Testis (tissue), 3 donors: ENCODE measurements around the gene PROM2. TPM values are rescaled to one million over a fixed set of nuclear protein-coding genes. Genes with fewer than 3 reads are reported as not detected.

Source experiments
- DNase-seq: peaks from one replicate; pipeline ENCODE4 v3.0.0-alpha.2; 2019
- H3K27ac ChIP-seq, 2 donors: fragments of 200-600 bp; sonication (generic); one replicate each; pipeline ENCODE4 v1.5.1; 2019
- H3K27me3 ChIP-seq: fragments of 200-600 bp; sonication (generic); one replicate; pipeline ENCODE4 v1.5.1; 2019
- H3K36me3 ChIP-seq: fragments of 200-600 bp; sonication (generic); one replicate; pipeline ENCODE4 v1.5.1; 2017; ENCODE audit warnings: low read depth; ENCODE audit errors: missing control alignments
- H3K4me1 ChIP-seq: fragments of 200-600 bp; sonication (generic); one replicate; pipeline ENCODE4 v1.5.1; 2019
- H3K4me3 ChIP-seq, 2 donors: fragments of 200-600 bp; sonication (generic); one replicate each; pipeline ENCODE4 v1.5.1; 2017 to 2019
- H3K9me3 ChIP-seq: fragments of 200-600 bp; sonication (generic); one replicate; pipeline ENCODE4 v1.5.1; 2017
- CTCF ChIP-seq, 3 experiments: fragments of 450-650 bp in 2 of 3; fragments of 200-600 bp in 1 of 3; sonication (generic) in 1 of 3; IDR thresholded peaks; one replicate each; pipeline ENCODE4 v1.5.1; 2016 to 2019; ENCODE audit warnings: antibody characterized with exemption in 3 of 3, mild to moderate bottlenecking in 2 of 3, moderate library complexity in 1 of 3
- POLR2A ChIP-seq: fragments of 450-650 bp; IDR thresholded peaks from one replicate; pipeline ENCODE4 v1.6.1; 2017; ENCODE audit warnings: antibody characterized with exemption, mild to moderate bottlenecking, moderate library complexity
- whole genome bisulfite sequencing, 2 donors: methylation state at CpG; one replicate each; pipeline ENCODE4 v1.1.5; 2018; 5-methylcytosine and 5-hydroxymethylcytosine counted together
- intact Hi-C: fragments of 100-400 bp; cut with DNase I; formaldehyde crosslinking; loops from one replicate; pipeline ENCODE4 v1.15.1; 2023; ENCODE audit warnings: low total_unique reads
- polyA plus RNA-seq: library from polyadenylated mRNA; stranded (reverse); fragments of 350-450 nt; fragmentation: Illumina TruSeq; extraction: RNeasy Lipid Tissue Mini Kit (QIAGEN cat#74804); gene quantifications from one replicate; pipeline ENCODE4 v1.2.3, GENCODE V29; 2014; ENCODE audit warnings: low read depth, low replicate concordance; ENCODE audit not compliant: insufficient read depth
- total RNA-seq, 2 donors: library from RNA; depleted of rRNA; stranded (reverse); fragments of >200 nt; gene quantifications; one replicate each; pipeline ENCODE4 v1.2.3, GENCODE V29; 2016

PROM2 gene
- total and polyA plus RNA-seq, 3 donors from 2014 or later: 1.3 to 2.4 (median 2.1) TPM

DNA sequence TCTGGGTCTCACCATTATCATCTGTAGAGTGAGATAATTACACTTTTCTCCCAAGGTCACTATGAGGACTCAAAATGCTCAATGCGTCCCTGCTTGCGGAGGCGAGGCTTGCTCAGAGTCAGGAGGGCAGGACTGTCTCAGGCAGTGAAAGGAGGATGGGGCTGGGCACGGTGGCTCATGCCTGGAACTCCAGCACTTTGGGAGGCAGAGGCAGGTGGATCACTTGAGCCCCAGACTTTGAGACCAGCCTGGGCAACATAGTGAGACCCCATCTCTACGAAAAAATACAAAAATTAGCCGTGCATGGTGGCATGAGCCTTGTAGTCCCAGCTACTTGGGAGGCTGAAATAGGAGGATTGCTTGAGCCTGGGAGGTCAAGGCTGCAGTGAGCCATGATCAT lies 21.1 kb downstream of the PROM2 start:
- 20 to 60% methylated on average over 1 to 6 of the region's 6 CpGs for WGBS, 2 donors
- TF ChIP-seq CTCF (IDR thresholded peaks at IDR 0.05) (no peak), POLR2A (no peak)
- no peak overlapping the region for H3K27ac ChIP-seq
- H3K4me1 ChIP-seq: no peaks in the 10 kb centered on the region
- no peaks in the 10 kb centered on the region for H3K27me3 ChIP-seq
- no peaks in the 10 kb centered on the region for H3K36me3 ChIP-seq
- intact Hi-C loops: no loop called here
- no peaks in the 10 kb centered on the region for H3K9me3 ChIP-seq
- H3K4me3 ChIP-seq: no peak overlapping the region
- peak; percentile 16 for DNase-seq

GRCh38 chr2:95296011-95296410 lies 21.8 kb downstream of the PROM2 start:
- Histone ChIP-seq H3K27me3 (no peaks in the 10 kb centered on the region), H3K27ac (no peak overlapping the region), H3K36me3 (no peaks in the 10 kb centered on the region), H3K4me1 (no peaks in the 10 kb centered on the region), H3K4me3 (no peak overlapping the region), H3K9me3 (no peaks in the 10 kb centered on the region)
- TF ChIP-seq POLR2A (no peak), CTCF (IDR thresholded peaks at IDR 0.05) (no peak)
- intact Hi-C loops: no loop called here
- WGBS, 2 donors: 85 to 89% methylated on average over 4 to 5 of the region's 5 CpGs
- no peak for DNase-seq

GRCh38 chr2:95296880-95297487 lies 22.7 kb downstream of the PROM2 start, which contains the start of gene KCNIP3:
Gene KCNIP3, plus strand, starts transcription at chr2:95297347. Its CDS starts 92 bp downstream, at chr2:95297439.
- Histone ChIP-seq H3K4me3 (no peak within 1 kb of the TSS), H3K9me3 (no peaks in the 10 kb centered on the region), H3K27ac (no peak within 1 kb of the TSS), H3K36me3 (no peaks in the 10 kb centered on the region), H3K27me3 (no peaks in the 10 kb centered on the region), H3K4me1 (no peaks in the 10 kb centered on the region)
- TF ChIP-seq POLR2A: no peak
- no peak for TF ChIP-seq CTCF (IDR thresholded peaks at IDR 0.05)
- intact Hi-C loops: no loop called here
- 21 to 33% methylated on average over 13 of the region's 13 CpGs for WGBS, 2 donors
- DNase-seq: no peak

DNA sequence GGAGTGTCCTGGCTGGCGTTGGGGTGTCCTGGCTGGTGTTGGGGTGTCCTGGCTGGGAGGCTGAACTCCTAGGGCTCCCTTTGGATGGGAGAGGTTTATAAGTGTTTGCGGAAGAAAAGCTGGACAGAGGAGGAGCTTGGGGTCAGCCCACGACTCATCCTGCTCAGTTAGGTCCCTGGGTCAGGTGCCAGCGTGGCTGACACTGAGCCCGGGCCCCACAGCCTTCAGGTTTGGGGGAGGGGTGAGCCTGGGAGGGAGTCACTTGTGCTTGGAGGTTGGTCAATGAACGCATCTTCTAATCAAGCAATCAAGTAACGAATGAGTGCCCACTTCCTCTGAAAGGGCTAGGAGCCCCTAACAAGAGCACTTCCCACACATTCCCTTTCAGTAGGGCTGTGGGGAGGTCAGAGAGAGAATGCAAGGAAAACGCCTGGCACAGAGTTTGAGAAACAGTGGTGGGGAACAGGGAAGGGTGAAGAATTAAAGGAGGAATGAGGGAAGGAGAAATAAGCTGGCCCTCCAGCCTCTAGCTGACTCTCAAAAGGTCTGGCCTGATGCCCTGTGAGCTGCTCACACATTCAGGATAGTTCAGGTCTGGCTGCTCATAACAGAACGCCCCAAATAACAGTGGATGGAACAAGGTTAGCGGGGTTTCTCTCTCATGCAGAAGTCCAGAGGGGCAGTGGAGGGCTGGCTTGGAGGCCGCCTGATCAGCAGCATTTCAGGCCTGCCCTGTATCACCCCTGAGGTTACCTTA lies 23.6 kb downstream of the PROM2 start:
- TF ChIP-seq CTCF (IDR thresholded peaks at IDR 0.05) (no peak), POLR2A (no peak)
- Histone ChIP-seq H3K27ac (no peak overlapping the region), H3K4me3 (no peak overlapping the region), H3K36me3 (no peaks in the 10 kb centered on the region), H3K27me3 (no peaks in the 10 kb centered on the region), H3K4me1 (no peaks in the 10 kb centered on the region), H3K9me3 (no peaks in the 10 kb centered on the region)
- WGBS, 2 donors: 49 to 56% methylated on average over 11 of the region's 11 CpGs
- DNase-seq: no peak
- intact Hi-C loops: no loop called here
